Measurements from ENCODE around the gene DLX3.

Gene DLX3

GRCh38 chr17:50034498-50035364 is 39.7 kb upstream of the DLX3 start:
- Histone ChIP-seq H3K36me3 (ENCODE audit: control insufficient read depth in 1 of 2, insufficient read depth in 2 of 2, low read length in 2 of 2) (no peaks in the 10 kb centered on the region), H3K4me1 (ENCODE audit: control insufficient read depth in 1 of 2, insufficient read depth in 2 of 2, low read length in 2 of 2) (peaks cover 4 to 42% of the 10 kb centered on the region in 2 donors), H3K27ac (ENCODE audit: low read length) (no peak overlapping the region), H3K9me3 (ENCODE audit: control insufficient read depth in 1 of 2, low read length in 2 of 2) (no peaks in the 10 kb centered on the region), H3K27me3 (ENCODE audit: low read depth, low read length) (no peaks in the 10 kb centered on the region), H3K4me3 (ENCODE audit: low read depth in 1 of 2, low read length in 2 of 2) (no peak overlapping the region)

- H3K27ac ChIP-seq (ENCODE audit: low read length), result no peak overlapping the region
- no peak overlapping the region for H3K4me3 ChIP-seq (ENCODE audit: low read depth in 1 of 2, low read length in 2 of 2)
- no peaks in the 10 kb centered on the region for H3K27me3 ChIP-seq (ENCODE audit: low read depth, low read length)
- no peaks in the 10 kb centered on the region for H3K9me3 ChIP-seq (ENCODE audit: control insufficient read depth in 1 of 2, low read length in 2 of 2)
- no peaks in the 10 kb centered on the region for H3K36me3 ChIP-seq (ENCODE audit: control insufficient read depth in 1 of 2, insufficient read depth in 2 of 2, low read length in 2 of 2)
- peaks cover 4 to 41% of the 10 kb centered on the region in 2 donors for H3K4me1 ChIP-seq (ENCODE audit: control insufficient read depth in 1 of 2, insufficient read depth in 2 of 2, low read length in 2 of 2)
Measured at GRCh38 chr17:50033316-50033715, 38.3 kb upstream of the DLX3 start.

GRCh38 chr17:50029185-50029584 is 34.2 kb upstream of the DLX3 start:
- H3K27me3 ChIP-seq (ENCODE audit: low read depth, low read length), result no peaks in the 10 kb centered on the region
- H3K4me3 ChIP-seq (ENCODE audit: low read depth in 1 of 2, low read length in 2 of 2), result no peak overlapping the region
- H3K36me3 ChIP-seq (ENCODE audit: control insufficient read depth in 1 of 2, insufficient read depth in 2 of 2, low read length in 2 of 2), result no peaks in the 10 kb centered on the region
- no peak overlapping the region for H3K27ac ChIP-seq (ENCODE audit: low read length)
- H3K9me3 ChIP-seq (ENCODE audit: control insufficient read depth in 1 of 2, low read length in 2 of 2), result no peaks in the 10 kb centered on the region
- peaks cover 0 to 24% of the 10 kb centered on the region in 2 donors for H3K4me1 ChIP-seq (ENCODE audit: control insufficient read depth in 1 of 2, insufficient read depth in 2 of 2, low read length in 2 of 2)

- Histone ChIP-seq H3K9me3 (ENCODE audit: control insufficient read depth in 1 of 2, low read length in 2 of 2) (no peaks in the 10 kb centered on the region), H3K27me3 (ENCODE audit: low read depth, low read length) (no peaks in the 10 kb centered on the region), H3K4me3 (ENCODE audit: low read depth in 1 of 2, low read length in 2 of 2) (no peak overlapping the region), H3K36me3 (ENCODE audit: control insufficient read depth in 1 of 2, insufficient read depth in 2 of 2, low read length in 2 of 2) (no peaks in the 10 kb centered on the region), H3K27ac (ENCODE audit: low read length) (no peak overlapping the region), H3K4me1 (ENCODE audit: control insufficient read depth in 1 of 2, insufficient read depth in 2 of 2, low read length in 2 of 2) (peaks cover 0 to 21% of the 10 kb centered on the region in 2 donors)
Measured at GRCh38 chr17:50028736-50029120, 33.7 kb upstream of the DLX3 start.

- Histone ChIP-seq H3K36me3 (ENCODE audit: control insufficient read depth in 1 of 2, insufficient read depth in 2 of 2, low read length in 2 of 2) (no peaks in the 10 kb centered on the region), H3K27ac (ENCODE audit: low read length) (no peak overlapping the region), H3K27me3 (ENCODE audit: low read depth, low read length) (no peaks in the 10 kb centered on the region), H3K9me3 (ENCODE audit: control insufficient read depth in 1 of 2, low read length in 2 of 2) (no peaks in the 10 kb centered on the region), H3K4me1 (ENCODE audit: control insufficient read depth in 1 of 2, insufficient read depth in 2 of 2, low read length in 2 of 2) (peaks cover 0 to 15% of the 10 kb centered on the region in 2 donors), H3K4me3 (ENCODE audit: low read depth in 1 of 2, low read length in 2 of 2) (peak overlapping the region in 1 of 2 donors; percentile 66)
Measured at GRCh38 chr17:50027881-50028735, 33.1 kb upstream of the DLX3 start.

DNA sequence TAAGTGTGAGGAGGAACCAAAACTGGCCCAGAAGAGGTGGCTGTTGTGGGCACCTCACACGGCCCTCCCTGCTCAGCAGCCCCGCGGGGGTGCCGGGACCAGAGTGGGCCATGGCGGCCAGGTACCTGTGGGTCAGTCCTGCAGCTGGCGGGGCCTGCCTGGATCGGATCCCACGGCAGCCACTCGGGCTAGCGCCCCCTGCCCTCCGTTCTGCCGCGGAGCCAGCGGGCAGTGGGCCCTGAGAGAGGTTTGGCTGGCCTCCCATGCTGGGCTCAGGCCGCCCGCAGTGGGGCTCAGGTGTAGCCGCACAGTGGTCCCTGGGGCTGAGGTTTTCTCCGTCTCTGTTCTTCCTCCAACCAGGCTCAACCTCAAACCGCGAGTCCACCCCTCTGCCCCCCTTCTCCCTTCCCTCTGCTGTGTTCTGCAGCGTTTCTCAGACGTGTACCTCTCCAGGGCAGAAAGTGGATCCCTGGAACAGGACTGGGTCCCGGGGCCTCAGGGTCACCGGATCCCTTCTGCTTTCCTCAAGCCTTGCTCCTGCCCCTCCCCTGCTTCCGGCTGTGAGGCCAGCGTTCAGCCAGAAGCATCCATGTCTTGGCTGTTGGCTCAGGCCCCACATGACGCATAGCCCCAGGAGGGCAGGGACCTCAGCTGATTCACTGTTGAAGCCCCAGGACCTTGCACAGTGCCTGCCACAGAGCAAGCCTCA is 32.3 kb upstream of the DLX3 start:
- H3K9me3 ChIP-seq (ENCODE audit: control insufficient read depth in 1 of 2, low read length in 2 of 2), result no peaks in the 10 kb centered on the region
- no peaks in the 10 kb centered on the region for H3K36me3 ChIP-seq (ENCODE audit: control insufficient read depth in 1 of 2, insufficient read depth in 2 of 2, low read length in 2 of 2)
- H3K27me3 ChIP-seq (ENCODE audit: low read depth, low read length), result no peaks in the 10 kb centered on the region
- peaks cover 0 to 19% of the 10 kb centered on the region in 2 donors for H3K4me1 ChIP-seq (ENCODE audit: control insufficient read depth in 1 of 2, insufficient read depth in 2 of 2, low read length in 2 of 2)
- no peak overlapping the region for H3K27ac ChIP-seq (ENCODE audit: low read length)
- H3K4me3 ChIP-seq (ENCODE audit: low read depth in 1 of 2, low read length in 2 of 2), result peak overlapping the region; percentile 8 to 66

GRCh38 chr17:50026837-50027171 is 31.8 kb upstream of the DLX3 start:
- peak overlapping the region in 1 of 2 donors; percentile 66 for H3K4me3 ChIP-seq (ENCODE audit: low read depth in 1 of 2, low read length in 2 of 2)
- peaks cover 0 to 19% of the 10 kb centered on the region in 2 donors for H3K4me1 ChIP-seq (ENCODE audit: control insufficient read depth in 1 of 2, insufficient read depth in 2 of 2, low read length in 2 of 2)
- no peaks in the 10 kb centered on the region for H3K36me3 ChIP-seq (ENCODE audit: control insufficient read depth in 1 of 2, insufficient read depth in 2 of 2, low read length in 2 of 2)
- no peak overlapping the region for H3K27ac ChIP-seq (ENCODE audit: low read length)
- no peaks in the 10 kb centered on the region for H3K27me3 ChIP-seq (ENCODE audit: low read depth, low read length)
- H3K9me3 ChIP-seq (ENCODE audit: control insufficient read depth in 1 of 2, low read length in 2 of 2), result no peaks in the 10 kb centered on the region

DNA sequence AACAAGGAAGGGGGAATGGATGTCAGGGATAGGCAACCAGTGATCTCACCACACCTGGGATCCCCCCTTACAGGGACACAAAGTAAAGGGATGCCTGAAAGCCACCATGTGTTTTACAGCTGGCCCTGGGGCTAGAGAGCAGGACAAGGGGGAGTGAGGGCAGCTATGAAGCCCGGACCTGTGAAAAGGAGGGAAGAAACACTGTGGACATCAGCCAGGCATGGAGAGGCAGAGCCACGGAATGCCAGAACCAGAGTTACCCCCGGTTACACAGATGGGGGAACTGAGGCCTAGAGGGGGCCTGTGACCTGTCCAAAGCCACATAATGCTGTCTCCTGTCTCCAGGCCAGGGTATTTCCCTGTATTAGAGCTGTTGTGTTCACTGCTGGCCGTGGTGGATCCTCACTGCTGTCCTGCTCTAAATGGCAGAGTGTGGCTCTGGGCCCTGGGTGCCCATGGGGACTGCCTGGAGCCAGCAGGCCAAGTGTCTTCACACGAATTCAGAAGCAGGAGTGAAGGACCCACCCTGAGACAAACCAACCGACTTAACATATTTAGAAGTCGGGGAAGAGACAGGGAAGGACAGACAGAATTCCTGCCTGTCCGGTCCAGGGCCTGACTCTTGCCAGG is 31.1 kb upstream of the DLX3 start:
- no peak overlapping the region for H3K4me3 ChIP-seq (ENCODE audit: low read depth in 1 of 2, low read length in 2 of 2)
- H3K27me3 ChIP-seq (ENCODE audit: low read depth, low read length), result no peaks in the 10 kb centered on the region
- H3K36me3 ChIP-seq (ENCODE audit: control insufficient read depth in 1 of 2, insufficient read depth in 2 of 2, low read length in 2 of 2), result no peaks in the 10 kb centered on the region
- peaks cover 0 to 19% of the 10 kb centered on the region in 2 donors for H3K4me1 ChIP-seq (ENCODE audit: control insufficient read depth in 1 of 2, insufficient read depth in 2 of 2, low read length in 2 of 2)
- no peak overlapping the region for H3K27ac ChIP-seq (ENCODE audit: low read length)
- no peaks in the 10 kb centered on the region for H3K9me3 ChIP-seq (ENCODE audit: control insufficient read depth in 1 of 2, low read length in 2 of 2)

DNA sequence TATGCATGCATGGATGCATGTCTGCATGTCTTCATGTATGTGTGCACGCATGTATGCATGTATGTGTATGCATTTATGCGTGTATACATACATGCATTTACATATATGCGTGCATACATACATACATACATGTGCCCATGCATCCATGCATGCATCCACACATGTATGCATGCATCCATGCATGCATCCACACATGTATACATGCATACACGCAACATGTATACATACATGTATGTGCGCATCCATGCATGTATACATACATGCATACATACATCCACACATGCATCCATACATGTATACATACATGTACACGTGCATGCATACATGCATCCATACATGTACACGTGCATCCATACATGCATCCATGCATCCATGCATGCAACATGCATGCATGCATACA is 29.8 kb upstream of the DLX3 start:
- no peak overlapping the region for H3K27ac ChIP-seq (ENCODE audit: low read length)
- H3K36me3 ChIP-seq (ENCODE audit: control insufficient read depth in 1 of 2, insufficient read depth in 2 of 2, low read length in 2 of 2), result no peaks in the 10 kb centered on the region

DNA sequence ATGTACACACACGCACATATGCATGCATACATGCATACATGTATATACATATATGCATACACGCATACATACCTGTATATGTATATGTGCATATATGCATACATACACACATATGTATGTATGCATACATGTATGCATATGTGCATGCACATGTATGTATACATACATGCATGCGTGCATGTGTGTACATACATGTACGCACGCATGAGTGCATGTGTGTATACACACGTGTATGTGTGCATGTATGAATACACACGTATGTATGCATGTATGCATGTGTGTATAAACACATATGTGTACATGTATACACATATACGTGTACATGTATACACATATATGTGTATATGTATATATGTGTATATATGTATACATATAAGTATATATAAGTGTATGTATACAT is 28.5 kb upstream of the DLX3 start:
- Histone ChIP-seq H3K9me3 (ENCODE audit: control insufficient read depth in 1 of 2, low read length in 2 of 2) (no peaks in the 10 kb centered on the region), H3K36me3 (ENCODE audit: control insufficient read depth in 1 of 2, insufficient read depth in 2 of 2, low read length in 2 of 2) (no peaks in the 10 kb centered on the region), H3K27ac (ENCODE audit: low read length) (no peak overlapping the region), H3K27me3 (ENCODE audit: low read depth, low read length) (no peaks in the 10 kb centered on the region), H3K4me3 (ENCODE audit: low read depth in 1 of 2, low read length in 2 of 2) (no peak overlapping the region), H3K4me1 (ENCODE audit: control insufficient read depth in 1 of 2, insufficient read depth in 2 of 2, low read length in 2 of 2) (peaks cover 0 to 19% of the 10 kb centered on the region in 2 donors)

More for the DNA sequence above, 29.8 kb upstream of the DLX3 start:
- peaks cover 0 to 19% of the 10 kb centered on the region in 2 donors for H3K4me1 ChIP-seq (ENCODE audit: control insufficient read depth in 1 of 2, insufficient read depth in 2 of 2, low read length in 2 of 2)
- H3K9me3 ChIP-seq (ENCODE audit: control insufficient read depth in 1 of 2, low read length in 2 of 2), result no peaks in the 10 kb centered on the region
- no peaks in the 10 kb centered on the region for H3K27me3 ChIP-seq (ENCODE audit: low read depth, low read length)
- H3K4me3 ChIP-seq (ENCODE audit: low read depth in 1 of 2, low read length in 2 of 2), result no peak overlapping the region
